MG63 (cell line): Measurements from ENCODE around the gene MYO1F. TPM values are rescaled to one million over a fixed set of nuclear protein-coding genes. Genes with fewer than 3 reads are reported as not detected.

Experiments used
- DNase-seq: peaks from one replicate; pipeline ENCODE4 v3.0.0-alpha.2; 2020
- H3K27me3 ChIP-seq: fragments of 250-450 bp; sonication (Bioruptor Pico); 2 replicates; pipeline ENCODE4 v1.5.1; 2020; ENCODE audit warnings: mild to moderate bottlenecking, moderate library complexity
- H3K36me3 ChIP-seq: fragments of 250-450 bp; sonication (Bioruptor Pico); 2 replicates; pipeline ENCODE4 v1.5.1; 2020; ENCODE audit warnings: mild to moderate bottlenecking, moderate library complexity
- H3K4me3 ChIP-seq: fragments of 250-450 bp; sonication (Bioruptor Pico); 2 replicates; pipeline ENCODE4 v1.5.1; 2020; ENCODE audit warnings: mild to moderate bottlenecking, moderate library complexity
- H3K9me3 ChIP-seq: fragments of 250-450 bp; sonication (Bioruptor Pico); 2 replicates; pipeline ENCODE4 v1.5.1; 2020; ENCODE audit warnings: mild to moderate bottlenecking, moderate library complexity
- total RNA-seq: library from RNA; depleted of rRNA; stranded (reverse); fragments of >200 nt; shearing (Covaris generic); gene quantifications from 2 replicates; pipeline ENCODE4 v1.2.3, GENCODE V29; 2014; ENCODE audit warnings: low replicate concordance

Gene MYO1F
- total RNA-seq, 1 experiment from 2014 or later, result not detected

GRCh38 chr19:8494158-8494557 is 83.1 kb downstream of the MYO1F start:
- DNase-seq, result no peak
- H3K36me3 ChIP-seq, result peaks cover 13% of the 10 kb centered on the region
- H3K27me3 ChIP-seq, result no peaks in the 10 kb centered on the region
- no peaks in the 10 kb centered on the region for H3K9me3 ChIP-seq
- no peak overlapping the region for H3K4me3 ChIP-seq

GRCh38 chr19:8491574-8491973 is 85.7 kb downstream of the MYO1F start:
- Histone ChIP-seq H3K4me3 (no peak overlapping the region), H3K36me3 (peaks cover 37% of the 10 kb centered on the region), H3K27me3 (no peaks in the 10 kb centered on the region), H3K9me3 (no peaks in the 10 kb centered on the region)
- DNase-seq, result no peak

GRCh38 chr19:8490873-8491272 is 86.4 kb downstream of the MYO1F start:
- Histone ChIP-seq H3K36me3 (peaks cover 44% of the 10 kb centered on the region), H3K4me3 (no peak overlapping the region), H3K9me3 (no peaks in the 10 kb centered on the region), H3K27me3 (no peaks in the 10 kb centered on the region)
- DNase-seq, result no peak

- no peak for DNase-seq
- Histone ChIP-seq H3K9me3 (no peaks in the 10 kb centered on the region), H3K36me3 (peaks cover 49% of the 10 kb centered on the region), H3K4me3 (no peak overlapping the region), H3K27me3 (no peaks in the 10 kb centered on the region)
Measured at GRCh38 chr19:8490395-8490760, 86.9 kb downstream of the MYO1F start.

GRCh38 chr19:8489561-8490394 is 87.5 kb downstream of the MYO1F start:
- Histone ChIP-seq H3K27me3 (no peaks in the 10 kb centered on the region), H3K9me3 (no peaks in the 10 kb centered on the region), H3K4me3 (no peak overlapping the region), H3K36me3 (peaks cover 55% of the 10 kb centered on the region)
- no peak for DNase-seq

GRCh38 chr19:8488365-8488764 is 88.9 kb downstream of the MYO1F start:
- Histone ChIP-seq H3K36me3 (peaks cover 69% of the 10 kb centered on the region), H3K9me3 (no peaks in the 10 kb centered on the region), H3K4me3 (no peak overlapping the region), H3K27me3 (no peaks in the 10 kb centered on the region)
- no peak for DNase-seq

- Histone ChIP-seq H3K9me3 (no peaks in the 10 kb centered on the region), H3K36me3 (peaks cover 79% of the 10 kb centered on the region), H3K4me3 (no peak overlapping the region), H3K27me3 (no peaks in the 10 kb centered on the region)
- no peak for DNase-seq
Measured at GRCh38 chr19:8487137-8487851, 89.9 kb downstream of the MYO1F start.

GRCh38 chr19:8486661-8487136 is 90.5 kb downstream of the MYO1F start:
- no peaks in the 10 kb centered on the region for H3K9me3 ChIP-seq
- DNase-seq, result no peak
- peaks cover 83% of the 10 kb centered on the region for H3K36me3 ChIP-seq
- no peaks in the 10 kb centered on the region for H3K27me3 ChIP-seq
- no peak overlapping the region for H3K4me3 ChIP-seq

- H3K36me3 ChIP-seq, result peaks cover 93% of the 10 kb centered on the region
- no peak for DNase-seq
- no peaks in the 10 kb centered on the region for H3K9me3 ChIP-seq
- H3K4me3 ChIP-seq, result no peak overlapping the region
- H3K27me3 ChIP-seq, result no peaks in the 10 kb centered on the region
Measured at GRCh38 chr19:8485561-8486371, 91.5 kb downstream of the MYO1F start.

- Histone ChIP-seq H3K4me3 (no peak overlapping the region), H3K36me3 (peaks cover 83% of the 10 kb centered on the region)
- DNase-seq, result no peak
Measured at GRCh38 chr19:8484331-8484894, 92.8 kb downstream of the MYO1F start.

GRCh38 chr19:8483165-8483564 is 94.1 kb downstream of the MYO1F start:
- H3K36me3 ChIP-seq, result peaks cover 86% of the 10 kb centered on the region
- no peak overlapping the region for H3K4me3 ChIP-seq
- H3K9me3 ChIP-seq, result no peaks in the 10 kb centered on the region
- H3K27me3 ChIP-seq, result no peaks in the 10 kb centered on the region
- DNase-seq, result no peak

More at GRCh38 chr19:8484331-8484894, 92.8 kb downstream of the MYO1F start:
- Histone ChIP-seq H3K27me3 (no peaks in the 10 kb centered on the region), H3K9me3 (no peaks in the 10 kb centered on the region)

- Histone ChIP-seq H3K27me3 (no peaks in the 10 kb centered on the region), H3K36me3 (peaks cover 86% of the 10 kb centered on the region), H3K9me3 (no peaks in the 10 kb centered on the region), H3K4me3 (no peak overlapping the region)
- no peak for DNase-seq
Measured at GRCh38 chr19:8482696-8483095, 94.5 kb downstream of the MYO1F start.

- no peaks in the 10 kb centered on the region for H3K27me3 ChIP-seq
- no peaks in the 10 kb centered on the region for H3K9me3 ChIP-seq
- DNase-seq, result no peak
- H3K36me3 ChIP-seq, result peaks cover 83% of the 10 kb centered on the region
- H3K4me3 ChIP-seq, result no peak overlapping the region
Measured at GRCh38 chr19:8481616-8482015, 95.6 kb downstream of the MYO1F start.

- Histone ChIP-seq H3K4me3 (no peak overlapping the region), H3K9me3 (no peaks in the 10 kb centered on the region), H3K27me3 (no peaks in the 10 kb centered on the region), H3K36me3 (peaks cover 83% of the 10 kb centered on the region)
- DNase-seq, result no peak
Measured at GRCh38 chr19:8481201-8481600, 96.0 kb downstream of the MYO1F start.

GRCh38 chr19:8478598-8478997 is 98.6 kb downstream of the MYO1F start:
- Histone ChIP-seq H3K27me3 (no peaks in the 10 kb centered on the region), H3K4me3 (no peak overlapping the region), H3K36me3 (peaks cover 81% of the 10 kb centered on the region), H3K9me3 (no peaks in the 10 kb centered on the region)
- no peak for DNase-seq

GRCh38 chr19:8477889-8478288 is 99.4 kb downstream of the MYO1F start:
- no peaks in the 10 kb centered on the region for H3K9me3 ChIP-seq
- no peaks in the 10 kb centered on the region for H3K27me3 ChIP-seq
- H3K4me3 ChIP-seq, result no peak overlapping the region
- no peak for DNase-seq
- H3K36me3 ChIP-seq, result peaks cover 81% of the 10 kb centered on the region

- H3K9me3 ChIP-seq, result no peaks in the 10 kb centered on the region
- H3K4me3 ChIP-seq, result no peak overlapping the region
- H3K27me3 ChIP-seq, result no peaks in the 10 kb centered on the region; the same call in 1 of the 2 replicates
- H3K36me3 ChIP-seq, result peaks cover 83% of the 10 kb centered on the region
- no peak for DNase-seq
Measured at GRCh38 chr19:8476524-8476923, 100.7 kb downstream of the MYO1F start.
